GM04504 (cell line): Measurements from ENCODE around the gene LEMD1.

Experiments used
- DNase-seq: peaks from one replicate; pipeline ENCODE4 v3.0.0-alpha.2; 2012; ENCODE audit warnings: low read depth

The LEMD1 gene, protein sequence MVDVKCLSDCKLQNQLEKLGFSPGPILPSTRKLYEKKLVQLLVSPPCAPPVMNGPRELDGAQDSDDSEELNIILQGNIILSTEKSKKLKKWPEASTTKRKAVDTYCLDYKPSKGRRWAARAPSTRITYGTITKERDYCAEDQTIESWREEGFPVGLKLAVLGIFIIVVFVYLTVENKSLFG

DNA sequence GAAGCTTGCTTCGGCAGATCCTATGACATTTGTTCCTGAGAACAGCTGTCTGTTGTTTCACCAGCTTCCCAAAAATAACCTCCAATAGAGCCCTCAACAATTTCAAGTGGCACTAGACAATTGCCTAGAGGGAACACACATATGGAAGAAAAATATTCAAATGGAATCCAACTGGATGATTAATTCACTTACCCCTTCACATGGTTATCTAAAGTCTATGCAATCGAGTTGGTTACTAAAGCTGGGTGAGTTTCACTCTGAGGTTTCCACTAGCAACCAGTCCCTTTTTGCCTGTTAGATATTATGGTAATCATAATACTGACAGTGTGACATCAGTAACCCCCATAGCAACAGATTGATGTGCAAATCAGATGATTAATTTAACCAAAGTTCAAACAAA lies at the start of gene LEMD1:
Gene LEMD1, minus strand, starts transcription at position 259 of the 400 bp plus-strand sequence. CDS start 1,520 bp downstream, outside the sequence.
- DNase-seq: no peak

DNA sequence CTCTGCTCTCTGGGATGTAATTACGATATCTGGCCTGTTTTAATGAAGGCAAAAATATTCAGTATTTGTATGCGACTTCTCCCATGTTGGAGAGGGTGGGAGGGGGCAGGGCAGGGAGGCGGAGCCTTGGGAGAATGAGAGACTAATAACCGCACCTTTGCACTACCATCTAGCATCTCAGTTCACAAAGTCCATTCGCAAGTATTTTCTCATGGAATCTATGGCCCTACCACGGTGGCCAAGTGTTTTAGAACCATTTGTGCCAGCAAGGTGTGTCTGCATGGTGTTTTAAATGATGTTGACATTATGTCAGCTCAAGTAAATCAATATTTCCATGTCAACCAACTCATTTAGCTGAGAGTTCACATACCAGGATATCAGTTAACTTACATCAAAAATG lies 48.3 kb upstream of the LEMD1 start:
- no peak for DNase-seq

DNA sequence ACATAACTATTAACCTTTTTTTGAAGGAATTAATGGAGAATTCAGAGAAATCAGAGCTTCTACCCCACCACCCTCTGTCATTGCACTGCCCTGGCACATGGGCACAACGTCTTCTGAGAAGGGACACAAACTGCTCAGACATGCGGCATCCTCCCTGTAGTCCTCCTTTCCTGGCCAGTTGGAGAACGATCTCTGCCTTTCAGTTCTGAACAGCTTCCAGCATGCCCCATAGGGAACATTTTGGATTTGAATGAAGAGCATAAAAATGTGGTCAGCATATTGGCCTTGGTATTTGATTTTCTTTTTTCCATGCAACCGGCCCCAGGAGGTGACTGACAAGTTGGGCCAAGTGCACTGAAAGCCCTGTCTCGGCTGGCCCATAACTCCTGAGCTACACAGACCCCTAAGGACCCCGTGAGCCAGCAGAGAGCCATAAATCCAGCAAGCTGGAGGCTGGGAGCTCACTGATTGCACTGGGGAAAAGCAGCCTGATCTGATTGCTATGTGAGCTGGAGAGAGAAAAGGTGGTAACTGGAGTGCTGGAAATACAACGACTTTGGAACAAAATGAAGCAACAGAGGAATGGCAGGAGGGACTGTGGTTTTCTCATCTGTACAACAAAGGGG lies 44.9 kb upstream of the LEMD1 start:
- no peak for DNase-seq

DNA sequence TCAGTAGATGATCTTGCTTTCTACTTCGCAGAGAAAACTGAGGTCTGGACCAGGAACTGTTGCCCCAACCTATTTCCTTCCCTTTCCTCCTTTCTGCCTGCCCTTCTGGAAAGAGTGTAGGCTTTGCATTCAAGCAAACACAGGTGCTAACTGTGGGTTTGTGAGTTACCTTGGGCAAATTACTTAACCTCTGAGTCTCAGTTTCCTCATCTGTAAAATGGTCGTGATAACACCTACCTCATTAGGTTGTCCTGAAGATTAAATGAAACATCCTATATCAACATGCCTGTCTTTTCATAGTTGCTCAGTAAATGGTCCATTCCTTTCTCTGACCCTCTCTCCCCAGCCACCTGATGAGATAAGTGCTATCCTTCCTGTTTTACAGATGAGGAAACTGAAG lies 43.5 kb upstream of the LEMD1 start:
- DNase-seq: no peak

DNA sequence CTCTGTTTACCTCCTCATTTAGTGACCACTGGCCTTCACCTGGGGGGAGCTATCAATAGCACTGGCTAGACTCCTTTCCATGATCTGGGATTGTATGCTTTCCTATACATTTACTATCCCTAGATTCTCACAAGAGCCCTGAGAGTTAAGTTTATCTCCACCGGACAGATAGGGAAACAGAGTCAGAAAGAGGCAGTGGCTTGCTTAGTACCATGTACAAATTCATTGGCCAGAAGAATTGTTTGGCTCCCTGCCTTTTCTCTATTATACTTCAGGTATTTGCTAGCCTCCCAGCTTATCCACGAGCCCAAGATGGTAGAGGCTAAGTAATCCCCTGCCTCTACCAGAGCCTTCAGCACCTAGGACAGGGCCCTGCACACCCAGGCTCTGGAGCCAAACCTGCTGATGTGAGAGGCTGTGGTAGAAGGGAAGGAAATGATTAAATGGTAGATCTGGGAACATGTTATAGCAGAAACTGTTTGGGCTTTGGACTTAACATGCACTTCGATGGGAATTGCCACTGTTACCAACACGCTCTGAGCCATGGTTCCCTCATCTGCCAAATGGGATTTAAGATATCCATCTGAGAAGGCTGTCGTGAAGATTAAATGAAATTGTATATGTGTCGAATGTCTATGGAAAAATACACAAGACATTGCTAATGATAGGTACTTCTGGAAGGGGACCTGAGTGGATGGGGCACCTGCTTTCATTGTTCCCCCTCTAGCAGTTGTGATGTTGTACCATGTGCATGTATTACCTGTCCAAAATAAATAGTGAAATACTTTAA lies 37.1 kb upstream of the LEMD1 start:
- DNase-seq: peak; percentile 24

DNA sequence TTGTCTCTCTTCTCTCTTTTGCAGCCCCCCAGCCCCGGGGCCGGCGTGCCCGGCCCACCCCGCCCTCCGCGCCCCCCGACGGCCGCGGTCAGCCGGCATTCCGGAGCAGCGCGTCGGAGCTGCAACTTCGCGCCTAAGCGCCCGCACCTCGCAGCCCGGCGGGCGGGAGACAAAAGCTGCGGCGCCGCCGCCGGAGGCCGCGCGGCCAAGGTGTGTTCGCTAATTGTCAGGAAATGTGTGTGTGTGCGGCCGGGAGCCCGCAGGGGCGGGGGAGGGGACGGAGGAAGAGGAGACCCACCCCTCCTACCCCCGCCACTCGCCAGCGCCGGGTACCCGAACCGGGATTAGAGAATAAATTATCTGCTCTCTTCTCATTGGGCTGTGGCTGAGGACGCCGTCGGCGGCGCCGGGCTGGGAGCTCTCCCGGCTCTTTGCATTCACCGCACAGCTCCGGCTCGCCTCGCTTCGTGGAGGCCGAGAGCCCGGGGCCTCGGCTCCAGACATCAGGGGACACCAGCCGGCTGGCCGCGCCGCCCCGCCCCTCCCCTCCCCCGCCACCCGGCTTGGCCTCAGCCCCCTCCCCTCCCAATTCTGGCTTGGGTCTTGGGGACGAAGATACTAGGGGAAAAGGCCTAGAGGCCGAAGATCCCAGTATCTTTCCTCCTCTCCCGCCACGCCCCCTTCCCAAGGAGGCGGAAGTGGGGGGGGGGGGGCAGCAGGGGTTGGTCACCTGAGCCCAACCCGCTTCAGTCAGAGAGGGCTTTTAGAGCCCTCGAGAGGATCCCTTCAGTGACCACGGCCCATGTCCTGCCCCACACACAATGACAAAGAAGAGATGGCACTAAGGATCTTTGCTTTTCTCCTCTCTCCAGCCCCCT lies 35.3 kb upstream of the LEMD1 start:
- DNase-seq: no peak

DNA sequence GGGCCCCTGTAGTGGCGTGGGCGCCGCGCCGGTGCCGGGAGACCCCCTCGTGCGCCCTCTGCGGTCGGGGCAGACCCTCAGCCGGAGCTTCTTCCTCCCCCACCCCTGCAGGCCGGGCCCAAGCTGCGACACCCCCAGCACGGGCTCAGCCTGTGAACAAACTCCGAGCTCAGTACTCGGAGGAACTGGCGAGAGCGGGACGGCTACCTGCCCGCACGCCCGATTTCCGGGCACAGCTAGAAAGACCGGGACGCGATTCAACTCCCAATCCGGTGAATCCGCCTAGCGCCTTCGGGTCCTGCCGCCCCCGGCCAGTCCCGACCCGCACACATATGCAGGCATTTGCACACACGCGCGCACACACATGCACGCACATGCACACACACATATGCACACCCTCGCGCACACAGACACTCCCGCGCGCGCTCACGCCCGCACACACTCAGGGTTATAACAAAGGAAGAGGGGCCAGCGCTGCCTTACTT lies 34.6 kb upstream of the LEMD1 start:
- DNase-seq: no peak

DNA sequence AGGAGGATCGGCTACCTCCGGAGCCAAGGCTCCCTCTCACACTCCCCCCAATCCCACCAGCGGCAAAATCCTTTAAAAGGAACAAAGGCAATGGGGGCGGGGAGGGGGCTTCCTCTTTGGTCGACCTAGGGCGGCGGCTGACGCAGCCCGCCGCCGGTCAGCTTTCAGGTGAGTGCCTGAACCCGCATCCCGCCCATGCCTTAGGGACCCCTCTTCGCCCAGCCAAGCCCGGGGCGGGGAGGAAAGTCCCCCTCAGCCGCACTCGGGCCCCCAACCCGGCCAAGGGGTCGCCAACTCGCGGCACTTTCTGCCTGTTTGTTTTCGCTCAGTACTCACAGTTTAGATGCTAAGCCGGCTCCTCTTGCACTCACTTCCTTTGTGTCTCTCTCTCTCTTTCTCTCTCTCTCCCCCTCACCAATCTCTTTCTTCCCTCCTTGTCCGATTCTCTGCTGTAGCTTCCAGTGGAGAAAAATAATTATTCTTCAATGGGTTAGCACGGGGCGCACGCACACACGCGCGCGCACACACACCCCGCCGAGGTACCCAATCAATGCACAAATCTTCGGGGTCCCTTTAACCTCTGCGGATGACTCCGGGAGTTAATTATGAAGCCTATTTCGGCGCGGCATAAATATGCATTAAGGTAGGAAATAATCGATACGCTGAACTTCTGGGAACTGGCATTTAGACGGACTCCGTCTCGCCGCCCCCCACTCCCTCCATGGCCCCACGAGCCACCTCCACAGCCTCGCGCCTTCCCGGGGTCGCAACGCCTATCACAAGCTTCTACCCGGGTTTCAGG lies 33.9 kb upstream of the LEMD1 start, which contains the start of gene BLACAT1:
Gene BLACAT1, minus strand, starts transcription at position 465 of the 802 bp plus-strand sequence.
- no peak for DNase-seq

DNA sequence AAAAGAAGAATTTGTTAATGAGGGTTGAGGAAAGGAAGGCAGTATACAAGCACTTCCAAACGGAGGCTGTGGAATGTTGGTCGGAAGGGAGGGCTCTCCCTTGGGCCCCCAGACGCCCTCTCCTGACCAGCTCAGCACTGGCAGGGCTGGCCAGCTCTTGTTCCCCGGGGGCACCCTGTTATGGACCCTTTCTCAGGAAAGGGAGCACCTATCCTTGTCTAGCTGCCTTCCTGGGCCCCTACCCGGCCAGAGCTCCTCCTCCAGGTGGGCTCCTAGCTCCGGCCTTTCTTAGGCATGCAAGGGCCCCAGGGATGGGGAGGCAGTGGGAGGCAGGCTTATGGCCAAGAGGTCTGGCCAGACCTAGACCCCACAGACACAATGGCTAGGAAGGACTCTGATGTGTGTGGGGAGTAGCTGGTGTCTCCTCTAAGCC lies 33.1 kb upstream of the LEMD1 start:
- no peak for DNase-seq

DNA sequence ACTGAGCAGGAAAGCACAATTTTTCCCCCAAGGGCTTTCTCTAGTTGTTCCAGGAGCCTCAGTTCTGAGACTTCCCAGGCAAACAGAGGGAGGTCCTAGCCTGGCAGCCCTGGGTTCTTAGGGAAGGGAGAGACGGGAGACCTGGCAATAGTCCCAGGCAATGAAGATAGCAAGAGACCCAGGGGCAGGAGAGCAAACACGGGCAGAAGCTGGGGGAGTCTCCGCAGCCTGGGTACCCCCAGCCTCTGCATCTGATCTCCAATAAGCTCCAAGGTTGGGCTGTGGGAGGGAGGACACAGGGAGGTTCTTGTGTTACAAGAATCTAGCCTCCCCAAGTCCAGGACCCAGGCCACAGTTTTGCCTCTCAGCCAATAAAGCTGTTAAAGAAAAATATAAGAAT lies 31.6 kb upstream of the LEMD1 start:
- no peak for DNase-seq

DNA sequence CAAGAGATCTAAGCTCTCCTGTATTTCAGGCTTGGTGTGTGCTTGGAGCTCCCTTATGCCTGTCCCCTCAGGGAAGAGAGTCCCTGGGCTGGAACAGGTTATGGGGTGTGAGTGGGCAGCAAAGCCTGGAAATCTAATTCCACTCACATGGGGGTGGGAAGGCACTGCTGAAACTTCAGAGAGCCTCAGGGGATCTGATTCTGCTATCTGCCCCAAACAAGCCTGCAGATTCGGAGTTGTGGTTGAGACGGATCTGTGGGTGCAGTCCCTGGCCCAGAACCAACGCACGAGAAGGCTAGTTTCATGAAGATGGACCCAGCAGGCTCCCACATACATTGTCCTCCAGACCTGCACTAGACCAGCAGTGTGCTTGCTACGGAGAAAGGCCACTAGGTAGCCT lies 31.1 kb upstream of the LEMD1 start:
- no peak for DNase-seq

DNA sequence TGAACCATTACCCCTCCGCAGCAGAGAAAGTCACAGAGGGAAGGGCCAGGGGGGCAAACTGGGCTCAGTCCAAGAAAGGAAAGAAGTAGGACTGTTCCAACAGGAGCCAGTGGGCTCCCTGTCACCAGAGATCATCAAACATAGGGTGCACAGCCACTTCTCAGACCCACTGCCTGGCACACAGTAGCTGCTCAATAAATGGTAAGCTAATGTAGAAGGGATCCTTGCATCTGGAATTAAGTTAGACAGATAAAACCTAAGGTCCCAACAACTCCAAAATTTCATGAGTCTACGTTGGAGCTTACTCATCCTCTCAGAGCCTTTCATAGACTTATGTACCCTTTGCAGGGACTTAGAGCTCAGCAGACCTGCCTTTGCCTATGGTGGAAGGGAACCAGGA lies 30.5 kb upstream of the LEMD1 start:
- no peak for DNase-seq

DNA sequence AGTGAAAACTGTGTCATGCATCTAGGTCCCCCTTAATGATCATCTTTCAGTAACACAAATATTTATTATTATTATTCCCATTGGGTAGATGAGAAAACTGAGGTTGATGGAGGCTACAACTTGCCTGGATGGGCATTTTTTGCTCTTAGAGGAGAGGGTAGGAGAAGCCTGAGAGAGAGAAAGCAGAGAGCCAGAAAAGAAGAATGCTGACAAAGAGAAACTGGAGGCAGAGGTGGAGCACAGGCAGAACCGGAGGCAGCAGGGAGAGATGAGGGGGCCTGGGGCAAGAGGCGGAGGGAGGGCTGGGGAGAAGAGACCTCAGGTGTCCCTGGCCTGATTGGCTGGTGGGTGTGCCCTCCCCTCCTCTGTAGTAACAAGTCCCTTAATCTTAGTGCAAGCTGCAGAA lies 29.9 kb upstream of the LEMD1 start:
- DNase-seq: no peak

DNA sequence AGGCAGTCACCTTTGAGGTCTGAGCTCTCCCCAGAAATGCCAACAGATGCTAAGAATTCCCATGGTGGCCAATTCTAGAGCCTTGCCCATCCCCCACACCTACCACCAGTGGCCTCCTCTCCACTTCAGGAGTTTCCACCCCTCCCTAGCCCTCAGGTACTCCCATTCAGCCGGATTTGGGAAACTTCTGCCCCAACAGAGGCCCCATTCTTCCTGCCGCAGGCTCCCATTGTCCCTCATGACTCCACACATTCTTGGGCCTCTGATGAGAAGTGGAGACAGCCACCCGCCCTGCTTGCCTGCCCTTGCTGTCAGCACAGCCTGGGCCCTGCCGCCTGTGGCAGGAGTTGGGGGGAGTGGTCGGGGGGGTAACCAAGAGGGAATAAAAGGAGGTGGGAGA lies 29.3 kb upstream of the LEMD1 start:
- no peak for DNase-seq

DNA sequence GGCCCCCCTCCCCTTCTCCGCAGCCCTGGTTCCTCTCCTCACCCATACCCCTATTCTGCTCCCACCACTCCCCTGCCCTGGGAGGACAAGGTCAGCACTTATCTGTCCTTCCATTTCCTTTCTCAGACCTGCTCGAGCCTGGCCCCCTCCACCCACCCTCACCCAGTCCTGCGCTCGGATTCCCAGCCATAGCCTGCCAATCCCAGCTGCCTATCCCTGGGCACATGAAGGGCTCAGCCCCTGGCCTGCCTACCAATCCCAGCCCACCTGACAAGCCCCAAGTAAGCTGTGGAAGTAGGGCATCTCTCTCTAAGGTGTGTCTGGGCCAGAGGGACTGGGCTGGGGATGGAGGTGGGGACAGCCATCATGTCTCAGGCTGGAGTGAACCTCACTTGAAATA lies 28.6 kb upstream of the LEMD1 start:
- DNase-seq: no peak

DNA sequence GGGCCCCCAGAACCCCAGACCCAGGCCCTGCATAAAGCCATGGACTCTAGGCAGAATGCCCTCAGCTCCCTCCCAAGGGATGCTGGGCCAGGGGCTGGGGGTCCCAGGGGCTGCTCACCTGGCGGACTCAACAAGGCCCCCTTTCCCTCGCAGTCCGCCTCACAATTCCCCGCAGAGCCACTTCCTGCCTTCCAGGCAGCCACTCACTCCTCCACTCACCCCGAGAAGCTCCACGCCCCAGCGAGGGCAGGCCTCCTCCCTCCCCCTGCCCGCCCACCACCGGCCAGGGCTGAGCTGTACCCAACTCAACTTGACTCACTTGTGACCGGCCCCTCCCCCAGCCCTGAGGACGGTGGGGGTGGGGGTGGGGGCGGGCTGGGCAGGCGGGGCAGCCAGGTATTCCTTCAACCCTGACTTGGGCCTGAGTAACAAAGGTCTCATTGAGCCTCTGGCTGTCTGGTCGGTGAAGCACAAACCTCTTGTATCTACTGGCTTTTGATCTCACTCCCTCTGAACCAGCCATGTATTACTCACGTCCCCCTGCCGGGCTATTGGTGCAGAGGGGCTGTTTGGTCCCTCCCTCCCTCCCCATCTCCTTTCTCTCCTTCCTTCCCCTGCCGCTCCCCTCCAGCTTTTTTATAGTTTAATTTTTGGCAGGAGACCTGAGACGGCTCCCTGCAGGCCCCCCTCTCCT lies 28.0 kb upstream of the LEMD1 start:
- DNase-seq: no peak

DNA sequence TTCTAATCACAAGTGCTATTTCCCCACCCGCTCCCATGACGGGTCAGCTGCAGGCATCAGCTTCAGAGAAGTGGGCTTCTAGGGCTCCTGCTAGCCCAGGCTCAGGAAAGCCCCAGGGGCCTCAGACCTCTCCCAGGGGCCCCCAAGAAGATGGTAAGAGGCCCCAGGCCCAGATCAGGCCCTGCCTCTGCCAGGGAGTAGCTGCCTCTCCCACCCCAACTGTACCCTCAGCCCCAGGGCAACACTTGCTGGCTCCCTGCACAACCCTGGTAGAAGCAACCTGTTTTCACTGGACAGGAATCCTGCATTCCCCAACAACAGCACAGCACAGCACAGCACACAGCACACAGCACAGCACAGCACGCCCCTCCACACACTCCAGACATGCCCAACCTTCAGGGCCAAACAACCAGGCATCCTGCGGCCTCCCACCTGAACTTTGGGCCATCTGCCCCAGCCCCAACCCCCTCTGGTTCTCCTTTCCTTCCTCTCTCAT lies 27.4 kb upstream of the LEMD1 start:
- DNase-seq: no peak

DNA sequence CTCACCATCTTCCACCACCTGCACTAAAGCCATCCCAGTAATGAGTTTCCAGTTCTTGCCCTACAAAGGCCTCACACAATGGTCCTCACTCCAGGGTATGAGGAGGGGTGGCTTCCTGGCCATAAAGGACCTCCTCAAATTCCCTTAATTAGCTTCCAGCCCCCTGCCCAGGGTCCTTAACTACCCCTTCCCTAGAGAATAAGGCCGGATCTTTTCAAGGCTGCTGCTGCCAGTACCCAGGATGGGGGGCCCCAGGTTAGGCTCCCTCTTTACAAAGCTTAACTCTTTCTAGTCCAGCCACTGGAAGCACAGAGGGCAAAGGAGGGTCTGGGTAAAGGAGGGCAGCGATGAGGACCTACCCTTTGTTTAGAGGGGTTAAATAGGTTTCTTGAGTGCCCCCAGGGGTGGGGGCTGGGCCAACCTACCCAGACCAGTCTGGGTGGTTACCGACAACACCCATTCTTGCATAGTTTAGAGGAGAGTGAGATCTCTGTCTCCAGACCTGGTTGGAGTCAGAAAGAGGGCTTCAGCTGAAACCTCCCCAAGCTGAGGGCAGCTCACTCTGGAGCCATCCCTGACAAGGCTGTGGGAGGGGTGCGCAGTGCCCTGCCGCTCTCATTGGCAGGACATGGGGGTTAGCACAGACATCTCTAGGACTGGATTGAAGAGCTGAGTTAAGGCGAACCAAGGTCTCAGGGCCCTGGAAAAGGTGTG lies 26.8 kb upstream of the LEMD1 start:
- no peak for DNase-seq

DNA sequence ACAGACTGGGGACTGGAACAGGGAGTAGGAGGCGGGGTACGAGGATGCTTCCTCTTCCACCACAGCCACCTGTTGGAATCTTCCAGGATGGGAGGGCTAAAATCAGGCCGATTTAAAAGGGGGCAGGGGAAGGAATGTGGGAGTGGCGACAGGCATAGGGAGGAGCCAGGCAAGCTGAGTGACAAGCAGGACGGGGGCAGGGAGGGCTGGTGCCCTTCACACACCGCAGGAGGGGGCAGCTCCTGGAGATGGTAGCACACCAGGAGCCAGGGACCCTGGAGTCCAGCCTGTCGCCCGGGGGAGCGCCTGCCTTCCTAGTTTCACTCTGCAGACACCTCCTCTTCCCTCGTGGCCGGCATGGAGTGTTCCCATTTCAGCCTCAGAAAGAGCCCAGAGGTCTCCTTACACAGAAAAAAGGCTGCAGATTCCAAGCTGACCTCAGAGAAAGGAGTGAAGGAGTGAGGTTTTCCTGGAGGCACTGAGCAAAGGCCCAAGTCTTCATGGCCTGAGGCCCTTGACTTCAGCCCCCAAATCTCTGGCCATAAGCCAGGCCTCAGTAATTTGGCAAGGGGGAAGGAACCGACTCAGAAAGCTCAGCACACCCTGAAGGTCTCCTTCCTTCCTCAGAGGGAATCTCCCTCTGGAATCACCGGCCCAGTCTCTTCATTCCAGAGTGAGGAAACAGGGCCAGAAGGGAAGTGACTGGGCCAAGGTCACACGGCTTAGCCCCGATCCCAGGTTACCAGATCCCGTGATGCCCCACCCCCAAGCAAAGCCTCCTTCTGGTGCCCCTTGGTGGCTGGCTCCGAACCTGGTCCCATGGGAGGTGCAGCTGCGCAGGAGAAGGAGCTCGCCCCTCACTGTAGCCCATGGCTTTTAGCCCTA lies 25.8 kb upstream of the LEMD1 start:
- DNase-seq: no peak
